ENCODE data around the gene ESPNL.

DNA sequence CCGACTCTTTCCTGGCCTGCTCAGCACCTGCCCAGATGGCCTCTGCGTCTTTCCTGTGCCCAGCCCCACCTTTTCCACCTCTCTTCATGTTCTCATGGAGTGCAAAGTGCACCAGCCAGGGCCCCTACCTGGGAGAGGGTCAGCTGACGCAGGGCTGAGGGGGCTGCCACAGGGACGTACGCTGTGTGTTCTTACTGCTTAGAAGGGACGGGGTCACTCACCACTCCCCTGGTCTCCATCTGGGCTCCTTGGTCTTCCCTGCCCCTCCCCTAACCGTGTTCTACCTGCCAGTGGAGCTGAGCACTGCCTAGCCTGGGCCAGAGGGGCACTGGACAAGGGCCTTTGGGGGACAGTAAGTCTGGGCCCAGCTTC lies 67.2 kb downstream of the ESPNL start:
- TF ChIP-seq SOX15 (CRISPR knock-in tag; IDR thresholded peaks at IDR 0.05): no peak
- TF ChIP-seq, protein P1, sequence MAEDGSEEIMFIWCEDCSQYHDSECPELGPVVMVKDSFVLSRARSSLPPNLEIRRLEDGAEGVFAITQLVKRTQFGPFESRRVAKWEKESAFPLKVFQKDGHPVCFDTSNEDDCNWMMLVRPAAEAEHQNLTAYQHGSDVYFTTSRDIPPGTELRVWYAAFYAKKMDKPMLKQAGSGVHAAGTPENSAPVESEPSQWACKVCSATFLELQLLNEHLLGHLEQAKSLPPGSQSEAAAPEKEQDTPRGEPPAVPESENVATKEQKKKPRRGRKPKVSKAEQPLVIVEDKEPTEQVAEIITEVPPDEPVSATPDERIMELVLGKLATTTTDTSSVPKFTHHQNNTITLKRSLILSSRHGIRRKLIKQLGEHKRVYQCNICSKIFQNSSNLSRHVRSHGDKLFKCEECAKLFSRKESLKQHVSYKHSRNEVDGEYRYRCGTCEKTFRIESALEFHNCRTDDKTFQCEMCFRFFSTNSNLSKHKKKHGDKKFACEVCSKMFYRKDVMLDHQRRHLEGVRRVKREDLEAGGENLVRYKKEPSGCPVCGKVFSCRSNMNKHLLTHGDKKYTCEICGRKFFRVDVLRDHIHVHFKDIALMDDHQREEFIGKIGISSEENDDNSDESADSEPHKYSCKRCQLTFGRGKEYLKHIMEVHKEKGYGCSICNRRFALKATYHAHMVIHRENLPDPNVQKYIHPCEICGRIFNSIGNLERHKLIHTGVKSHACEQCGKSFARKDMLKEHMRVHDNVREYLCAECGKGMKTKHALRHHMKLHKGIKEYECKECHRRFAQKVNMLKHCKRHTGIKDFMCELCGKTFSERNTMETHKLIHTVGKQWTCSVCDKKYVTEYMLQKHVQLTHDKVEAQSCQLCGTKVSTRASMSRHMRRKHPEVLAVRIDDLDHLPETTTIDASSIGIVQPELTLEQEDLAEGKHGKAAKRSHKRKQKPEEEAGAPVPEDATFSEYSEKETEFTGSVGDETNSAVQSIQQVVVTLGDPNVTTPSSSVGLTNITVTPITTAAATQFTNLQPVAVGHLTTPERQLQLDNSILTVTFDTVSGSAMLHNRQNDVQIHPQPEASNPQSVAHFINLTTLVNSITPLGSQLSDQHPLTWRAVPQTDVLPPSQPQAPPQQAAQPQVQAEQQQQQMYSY (CRISPR knock-in tag; IDR thresholded peaks at IDR 0.05): no peak
- TF ChIP-seq, protein P2, sequence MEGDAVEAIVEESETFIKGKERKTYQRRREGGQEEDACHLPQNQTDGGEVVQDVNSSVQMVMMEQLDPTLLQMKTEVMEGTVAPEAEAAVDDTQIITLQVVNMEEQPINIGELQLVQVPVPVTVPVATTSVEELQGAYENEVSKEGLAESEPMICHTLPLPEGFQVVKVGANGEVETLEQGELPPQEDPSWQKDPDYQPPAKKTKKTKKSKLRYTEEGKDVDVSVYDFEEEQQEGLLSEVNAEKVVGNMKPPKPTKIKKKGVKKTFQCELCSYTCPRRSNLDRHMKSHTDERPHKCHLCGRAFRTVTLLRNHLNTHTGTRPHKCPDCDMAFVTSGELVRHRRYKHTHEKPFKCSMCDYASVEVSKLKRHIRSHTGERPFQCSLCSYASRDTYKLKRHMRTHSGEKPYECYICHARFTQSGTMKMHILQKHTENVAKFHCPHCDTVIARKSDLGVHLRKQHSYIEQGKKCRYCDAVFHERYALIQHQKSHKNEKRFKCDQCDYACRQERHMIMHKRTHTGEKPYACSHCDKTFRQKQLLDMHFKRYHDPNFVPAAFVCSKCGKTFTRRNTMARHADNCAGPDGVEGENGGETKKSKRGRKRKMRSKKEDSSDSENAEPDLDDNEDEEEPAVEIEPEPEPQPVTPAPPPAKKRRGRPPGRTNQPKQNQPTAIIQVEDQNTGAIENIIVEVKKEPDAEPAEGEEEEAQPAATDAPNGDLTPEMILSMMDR (IDR thresholded peaks at IDR 0.05): no peak
- no peak for TF ChIP-seq CREB1 (CRISPR knock-in tag; IDR thresholded peaks at IDR 0.05)
- TF ChIP-seq, protein P3, sequence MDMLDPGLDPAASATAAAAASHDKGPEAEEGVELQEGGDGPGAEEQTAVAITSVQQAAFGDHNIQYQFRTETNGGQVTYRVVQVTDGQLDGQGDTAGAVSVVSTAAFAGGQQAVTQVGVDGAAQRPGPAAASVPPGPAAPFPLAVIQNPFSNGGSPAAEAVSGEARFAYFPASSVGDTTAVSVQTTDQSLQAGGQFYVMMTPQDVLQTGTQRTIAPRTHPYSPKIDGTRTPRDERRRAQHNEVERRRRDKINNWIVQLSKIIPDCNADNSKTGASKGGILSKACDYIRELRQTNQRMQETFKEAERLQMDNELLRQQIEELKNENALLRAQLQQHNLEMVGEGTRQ (CRISPR knock-in tag; IDR thresholded peaks at IDR 0.05): no peak
- no peak for TF ChIP-seq ZNF232 (CRISPR knock-in tag; IDR thresholded peaks at IDR 0.05)
- TF ChIP-seq JUN (CRISPR knock-in tag; IDR thresholded peaks at IDR 0.05): no peak
- no peak for TF ChIP-seq MYBL2 (CRISPR knock-in tag; IDR thresholded peaks at IDR 0.05)
- TF ChIP-seq FOXK1 (CRISPR knock-in tag; IDR thresholded peaks at IDR 0.05): no peak
- TF ChIP-seq, protein P4, sequence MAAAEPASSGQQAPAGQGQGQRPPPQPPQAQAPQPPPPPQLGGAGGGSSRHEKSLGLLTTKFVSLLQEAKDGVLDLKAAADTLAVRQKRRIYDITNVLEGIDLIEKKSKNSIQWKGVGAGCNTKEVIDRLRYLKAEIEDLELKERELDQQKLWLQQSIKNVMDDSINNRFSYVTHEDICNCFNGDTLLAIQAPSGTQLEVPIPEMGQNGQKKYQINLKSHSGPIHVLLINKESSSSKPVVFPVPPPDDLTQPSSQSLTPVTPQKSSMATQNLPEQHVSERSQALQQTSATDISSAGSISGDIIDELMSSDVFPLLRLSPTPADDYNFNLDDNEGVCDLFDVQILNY (CRISPR knock-in tag; IDR thresholded peaks at IDR 0.05): no peak
- TF ChIP-seq NR1H2 (CRISPR knock-in tag; IDR thresholded peaks at IDR 0.05): no peak
- no peak for TF ChIP-seq ZNF138 (CRISPR knock-in tag; conservative IDR thresholded peaks at IDR 0.05)

Measured in WTC11 (cell line).